ENCODE results near the gene WWOX. TPM values are rescaled to one million over a fixed set of nuclear protein-coding genes. Genes with fewer than 3 reads are reported as not detected.

WWOX gene
- total and polyA plus RNA-seq, 2 of the 8 experiments (the other 6 are each of a cell fraction or from before 2014, with no cell fraction given) = 5.4 to 16.7 TPM

- TF ChIP-seq TAF1 (IDR thresholded peaks at IDR 0.05; ENCODE audit: low read depth, low read length) = no peak
- TF ChIP-seq KDM4A (IDR thresholded peaks at IDR 0.05; ENCODE audit: low read depth, low read length, severe bottlenecking) = no peak
- TF ChIP-seq TCF12 (IDR thresholded peaks at IDR 0.05; ENCODE audit: low read depth, low read length) = no peak
- TF ChIP-seq SP4 (IDR thresholded peaks at IDR 0.05; ENCODE audit: low read length) = no peak
- TF ChIP-seq ZNF274 (IDR thresholded peaks at IDR 0.05; ENCODE audit: borderline replicate concordance, extremely low read depth, low read length) = no peak
- no peak for TF ChIP-seq HDAC6 (IDR thresholded peaks at IDR 0.05; ENCODE audit: low read depth, low read length)
- no peak for TF ChIP-seq JUND (IDR thresholded peaks at IDR 0.05; ENCODE audit: low read length)
Observed at GRCh38 chr16:79170555-79171246, 1071.2 kb downstream of the WWOX start (continued).

Measured in H1 (cell line).